Ishikawa (cell line): ENCODE data around the gene RSBN1.

ENCODE experiments used
- EGR1 ChIP-seq: IDR thresholded peaks from 2 replicates; pipeline ENCODE4 v1.6.1; 2012
- EP300 ChIP-seq: IDR thresholded peaks from 2 replicates; pipeline ENCODE4 v1.6.1; 2012; ENCODE audit warnings: borderline replicate concordance
- NFIC ChIP-seq: IDR thresholded peaks from 2 replicates; pipeline ENCODE4 v1.6.1; 2012
- TAF1 ChIP-seq: IDR thresholded peaks from 2 replicates; pipeline ENCODE4 v1.6.1; 2012; ENCODE audit warnings: low read depth, mild to moderate bottlenecking
- TEAD4 ChIP-seq: IDR thresholded peaks from 2 replicates; pipeline ENCODE4 v1.6.1; 2012
- TF ChIP-seq, protein P1 (sequence below): IDR thresholded peaks from 2 replicates; pipeline ENCODE4 v1.6.1; 2012
- TF ChIP-seq, protein P2 (sequence below): IDR thresholded peaks from 2 replicates; pipeline ENCODE4 v1.6.1; 2012
- TF ChIP-seq, protein P3 (sequence below): IDR thresholded peaks from 2 replicates; pipeline ENCODE4 v1.6.1; 2012; ENCODE audit warnings: low read depth, mild to moderate bottlenecking

DNA sequence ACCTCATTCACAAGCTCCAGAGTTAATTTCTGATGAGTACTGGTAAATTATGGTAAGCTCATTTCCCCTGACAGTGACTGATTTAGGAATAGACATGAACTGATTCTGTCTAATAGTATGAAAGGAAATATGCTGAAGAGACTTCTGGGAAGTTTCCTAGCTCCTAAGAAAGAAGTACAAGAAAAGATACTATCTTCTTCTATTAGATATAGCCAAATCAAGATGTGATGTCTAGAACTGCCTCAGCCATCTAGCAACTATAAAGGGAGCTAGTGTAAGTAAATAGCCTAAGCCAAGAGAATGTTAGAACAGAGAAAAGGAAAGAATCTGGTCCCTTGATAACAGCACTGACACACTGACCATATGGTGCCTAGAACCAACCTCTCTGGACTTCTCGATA lies 42.2 kb downstream of the RSBN1 start:
- TF ChIP-seq, protein P1, sequence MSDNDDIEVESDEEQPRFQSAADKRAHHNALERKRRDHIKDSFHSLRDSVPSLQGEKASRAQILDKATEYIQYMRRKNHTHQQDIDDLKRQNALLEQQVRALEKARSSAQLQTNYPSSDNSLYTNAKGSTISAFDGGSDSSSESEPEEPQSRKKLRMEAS = no peak
- no peak for TF ChIP-seq TEAD4
- no peak for TF ChIP-seq NFIC
- TF ChIP-seq, protein P2, sequence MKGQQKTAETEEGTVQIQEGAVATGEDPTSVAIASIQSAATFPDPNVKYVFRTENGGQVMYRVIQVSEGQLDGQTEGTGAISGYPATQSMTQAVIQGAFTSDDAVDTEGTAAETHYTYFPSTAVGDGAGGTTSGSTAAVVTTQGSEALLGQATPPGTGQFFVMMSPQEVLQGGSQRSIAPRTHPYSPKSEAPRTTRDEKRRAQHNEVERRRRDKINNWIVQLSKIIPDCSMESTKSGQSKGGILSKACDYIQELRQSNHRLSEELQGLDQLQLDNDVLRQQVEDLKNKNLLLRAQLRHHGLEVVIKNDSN = no peak
- TF ChIP-seq EGR1 = no peak
- TF ChIP-seq, protein P3, sequence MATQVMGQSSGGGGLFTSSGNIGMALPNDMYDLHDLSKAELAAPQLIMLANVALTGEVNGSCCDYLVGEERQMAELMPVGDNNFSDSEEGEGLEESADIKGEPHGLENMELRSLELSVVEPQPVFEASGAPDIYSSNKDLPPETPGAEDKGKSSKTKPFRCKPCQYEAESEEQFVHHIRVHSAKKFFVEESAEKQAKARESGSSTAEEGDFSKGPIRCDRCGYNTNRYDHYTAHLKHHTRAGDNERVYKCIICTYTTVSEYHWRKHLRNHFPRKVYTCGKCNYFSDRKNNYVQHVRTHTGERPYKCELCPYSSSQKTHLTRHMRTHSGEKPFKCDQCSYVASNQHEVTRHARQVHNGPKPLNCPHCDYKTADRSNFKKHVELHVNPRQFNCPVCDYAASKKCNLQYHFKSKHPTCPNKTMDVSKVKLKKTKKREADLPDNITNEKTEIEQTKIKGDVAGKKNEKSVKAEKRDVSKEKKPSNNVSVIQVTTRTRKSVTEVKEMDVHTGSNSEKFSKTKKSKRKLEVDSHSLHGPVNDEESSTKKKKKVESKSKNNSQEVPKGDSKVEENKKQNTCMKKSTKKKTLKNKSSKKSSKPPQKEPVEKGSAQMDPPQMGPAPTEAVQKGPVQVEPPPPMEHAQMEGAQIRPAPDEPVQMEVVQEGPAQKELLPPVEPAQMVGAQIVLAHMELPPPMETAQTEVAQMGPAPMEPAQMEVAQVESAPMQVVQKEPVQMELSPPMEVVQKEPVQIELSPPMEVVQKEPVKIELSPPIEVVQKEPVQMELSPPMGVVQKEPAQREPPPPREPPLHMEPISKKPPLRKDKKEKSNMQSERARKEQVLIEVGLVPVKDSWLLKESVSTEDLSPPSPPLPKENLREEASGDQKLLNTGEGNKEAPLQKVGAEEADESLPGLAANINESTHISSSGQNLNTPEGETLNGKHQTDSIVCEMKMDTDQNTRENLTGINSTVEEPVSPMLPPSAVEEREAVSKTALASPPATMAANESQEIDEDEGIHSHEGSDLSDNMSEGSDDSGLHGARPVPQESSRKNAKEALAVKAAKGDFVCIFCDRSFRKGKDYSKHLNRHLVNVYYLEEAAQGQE = no peak
- no peak for TF ChIP-seq TAF1
- no peak for TF ChIP-seq EP300
